ENCODE data around the gene PSMA2. TPM values are rescaled to one million over a fixed set of nuclear protein-coding genes. Genes with fewer than 3 reads are reported as not detected.

PSMA2 gene
- total RNA-seq (2014; rRNA removed; shearing (Covaris generic); ENCODE audit: low replicate concordance) = 172 and 187 TPM in 2 replicates

DNA sequence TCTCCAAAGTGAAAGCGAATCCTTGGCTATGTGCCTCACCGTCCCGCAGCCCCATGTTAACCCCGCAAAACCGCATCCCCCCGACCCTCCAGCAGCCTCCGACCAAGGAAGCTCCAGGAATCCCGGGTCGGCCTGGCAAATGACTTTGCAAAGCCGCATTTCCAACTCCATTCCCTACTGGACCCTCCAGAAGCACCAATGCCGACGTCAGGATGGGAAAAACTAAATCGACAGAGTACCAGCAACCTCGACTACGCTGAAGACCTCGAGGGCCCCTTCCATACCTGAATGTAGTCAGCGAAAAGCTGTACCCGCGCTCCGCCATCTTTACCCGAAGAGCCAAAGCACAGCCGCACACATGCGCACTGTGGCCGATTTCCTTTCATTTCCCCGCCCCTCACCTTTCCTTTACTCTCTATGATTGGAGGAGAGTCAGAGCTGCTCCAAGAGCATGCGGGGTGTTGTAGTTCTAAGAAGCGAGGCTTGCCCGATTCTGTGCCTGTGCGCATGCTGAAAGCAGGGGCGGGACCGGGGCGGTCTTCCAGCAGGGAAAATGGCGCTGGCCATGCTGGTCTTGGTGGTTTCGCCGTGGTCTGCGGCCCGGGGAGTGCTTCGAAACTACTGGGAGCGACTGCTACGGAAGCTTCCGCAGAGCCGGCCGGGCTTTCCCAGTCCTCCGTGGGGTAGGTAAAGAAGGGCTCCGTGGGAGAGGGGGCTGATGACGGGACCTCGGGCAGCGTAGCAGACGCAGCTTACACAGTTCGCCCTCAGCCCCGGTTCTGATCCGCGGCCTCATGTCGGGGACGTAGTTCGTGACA is at the start of gene PSMA2, which contains the start of gene MRPL32:
Gene PSMA2, minus strand, starts transcription at position 341 of the 818 bp plus-strand sequence. Its CDS starts 16 bp downstream, at position 325.
Gene MRPL32, plus strand, starts transcription at position 543 of the 818 bp plus-strand sequence. Its CDS starts 11 bp downstream, at position 554.
- in situ Hi-C loops (cut with HindIII; ENCODE audit: low pct_unique_long_range_greater_than_20kb, low sequenced_read_pairs) = no loop called here
- DNase-seq (ENCODE audit: low read depth) = peak; percentile 97

DNA sequence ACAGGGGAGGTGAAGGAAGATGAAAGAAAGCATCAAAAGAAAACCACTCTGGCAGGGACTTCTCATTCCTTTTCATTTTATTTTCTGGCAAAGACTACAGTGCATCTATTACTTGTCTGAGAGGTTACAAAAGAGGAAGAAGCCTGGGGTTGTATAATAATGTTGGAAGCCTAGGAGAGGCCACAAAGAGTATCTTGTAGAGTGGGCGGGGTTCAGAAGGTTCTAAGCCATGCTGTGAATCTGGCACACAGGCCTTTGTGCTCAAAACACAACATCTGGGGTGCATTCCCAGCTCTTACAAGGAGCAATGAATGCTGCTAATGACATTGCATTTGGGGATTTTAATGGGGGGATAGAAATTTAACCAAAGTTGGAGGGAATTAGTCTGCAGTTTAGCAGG is 49.6 kb upstream of the PSMA2 start:
- in situ Hi-C loops (cut with HindIII; ENCODE audit: low pct_unique_long_range_greater_than_20kb, low sequenced_read_pairs) = no loop called here

GRCh38 chr7:42980514-42980913 is 48.5 kb upstream of the PSMA2 start:
- in situ Hi-C loops (cut with HindIII; ENCODE audit: low pct_unique_long_range_greater_than_20kb, low sequenced_read_pairs) = no loop called here
- no peak for DNase-seq (ENCODE audit: low read depth)

More for the DNA sequence above, 49.6 kb upstream of the PSMA2 start:
- DNase-seq (ENCODE audit: low read depth) = no peak

- in situ Hi-C loops (cut with HindIII; ENCODE audit: low pct_unique_long_range_greater_than_20kb, low sequenced_read_pairs) = no loop called here
- no peak for DNase-seq (ENCODE audit: low read depth)
Measured at GRCh38 chr7:42980084-42980483, 48.1 kb upstream of the PSMA2 start.

DNA sequence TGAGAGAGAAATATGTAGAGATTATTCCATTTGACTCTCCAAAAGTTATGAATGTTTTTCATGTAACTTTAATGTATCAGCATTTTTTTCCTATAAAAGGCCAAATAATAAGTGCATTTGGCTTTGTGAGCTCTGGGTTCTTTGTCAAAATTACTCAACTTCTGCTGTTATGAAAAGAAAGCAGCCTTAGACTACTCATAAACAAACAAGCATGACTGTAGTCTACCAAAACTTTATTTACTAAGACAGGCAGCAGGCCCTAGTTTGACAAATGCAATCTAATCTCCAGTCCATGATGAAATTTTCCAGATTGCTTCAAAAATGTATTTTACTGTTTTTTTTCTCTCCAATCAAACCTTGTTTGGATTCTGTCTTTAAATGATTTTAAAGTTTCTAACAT is 46.5 kb upstream of the PSMA2 start:
- in situ Hi-C loops (cut with HindIII; ENCODE audit: low pct_unique_long_range_greater_than_20kb, low sequenced_read_pairs) = no loop called here
- DNase-seq (ENCODE audit: low read depth) = no peak

- DNase-seq (ENCODE audit: low read depth) = no peak
- in situ Hi-C loops (cut with HindIII; ENCODE audit: low pct_unique_long_range_greater_than_20kb, low sequenced_read_pairs) = no loop called here
Measured at GRCh38 chr7:42976371-42976770, 44.4 kb upstream of the PSMA2 start.

DNA sequence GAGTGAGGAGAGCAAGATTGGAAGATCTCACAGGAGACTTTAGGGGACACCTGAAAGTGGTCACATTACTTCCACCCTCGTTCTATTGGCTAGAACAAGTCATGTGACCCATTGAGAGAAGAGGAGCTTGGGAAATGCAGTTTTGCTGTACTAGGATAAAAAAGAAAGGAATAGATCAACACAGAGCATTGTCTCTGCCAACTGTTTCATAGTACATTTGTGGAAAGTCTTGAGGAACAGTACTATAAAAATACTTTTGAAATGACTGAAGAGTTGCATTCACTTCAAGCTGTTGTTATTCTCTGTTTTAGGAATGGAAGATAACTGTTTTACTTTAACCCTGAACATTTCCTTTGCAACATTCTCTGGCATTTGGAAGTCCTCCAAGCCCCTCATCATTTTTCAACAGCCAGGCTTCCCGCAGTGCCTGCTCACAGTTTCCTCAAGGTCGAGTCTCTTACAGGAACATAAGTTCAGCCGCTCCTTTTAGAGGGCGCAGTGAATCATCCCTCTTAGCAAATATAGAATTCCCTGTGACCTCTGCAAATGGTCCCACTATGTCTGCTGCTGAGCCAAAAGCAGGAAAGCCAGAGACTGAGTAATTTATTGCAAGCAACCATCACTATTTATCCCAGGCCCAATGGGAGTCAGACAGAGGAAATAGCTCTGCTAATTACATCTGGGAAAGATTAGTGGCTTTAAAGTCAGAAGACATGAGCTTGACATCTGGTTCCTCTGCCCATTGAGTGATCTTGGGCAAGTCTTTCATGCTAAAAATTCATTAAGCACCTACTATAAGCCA is 40.9 kb upstream of the PSMA2 start:
- in situ Hi-C loops (cut with HindIII; ENCODE audit: low pct_unique_long_range_greater_than_20kb, low sequenced_read_pairs) = no loop called here
- no peak for DNase-seq (ENCODE audit: low read depth)

DNA sequence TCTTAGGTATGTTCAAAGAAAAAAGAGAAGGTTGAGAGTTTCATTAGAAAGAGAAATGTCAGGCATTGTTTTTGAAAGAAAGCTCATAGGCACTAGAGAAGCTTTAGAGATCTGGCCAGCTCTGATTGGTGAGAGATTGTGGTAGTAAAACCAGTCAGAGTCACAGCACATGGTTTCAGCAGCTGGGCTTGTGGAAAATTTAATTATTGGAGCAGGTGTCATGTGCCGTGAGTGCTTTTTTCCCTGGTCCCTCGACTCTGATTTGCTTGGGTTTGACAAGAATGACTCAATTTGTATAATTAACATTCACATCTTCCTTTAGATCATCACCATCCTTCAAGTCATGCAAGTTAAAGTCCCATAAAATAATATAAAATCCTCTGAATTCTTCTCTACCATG is 35.4 kb upstream of the PSMA2 start:
- DNase-seq (ENCODE audit: low read depth) = no peak
- in situ Hi-C loops (cut with HindIII; ENCODE audit: low pct_unique_long_range_greater_than_20kb, low sequenced_read_pairs) = no loop called here

DNA sequence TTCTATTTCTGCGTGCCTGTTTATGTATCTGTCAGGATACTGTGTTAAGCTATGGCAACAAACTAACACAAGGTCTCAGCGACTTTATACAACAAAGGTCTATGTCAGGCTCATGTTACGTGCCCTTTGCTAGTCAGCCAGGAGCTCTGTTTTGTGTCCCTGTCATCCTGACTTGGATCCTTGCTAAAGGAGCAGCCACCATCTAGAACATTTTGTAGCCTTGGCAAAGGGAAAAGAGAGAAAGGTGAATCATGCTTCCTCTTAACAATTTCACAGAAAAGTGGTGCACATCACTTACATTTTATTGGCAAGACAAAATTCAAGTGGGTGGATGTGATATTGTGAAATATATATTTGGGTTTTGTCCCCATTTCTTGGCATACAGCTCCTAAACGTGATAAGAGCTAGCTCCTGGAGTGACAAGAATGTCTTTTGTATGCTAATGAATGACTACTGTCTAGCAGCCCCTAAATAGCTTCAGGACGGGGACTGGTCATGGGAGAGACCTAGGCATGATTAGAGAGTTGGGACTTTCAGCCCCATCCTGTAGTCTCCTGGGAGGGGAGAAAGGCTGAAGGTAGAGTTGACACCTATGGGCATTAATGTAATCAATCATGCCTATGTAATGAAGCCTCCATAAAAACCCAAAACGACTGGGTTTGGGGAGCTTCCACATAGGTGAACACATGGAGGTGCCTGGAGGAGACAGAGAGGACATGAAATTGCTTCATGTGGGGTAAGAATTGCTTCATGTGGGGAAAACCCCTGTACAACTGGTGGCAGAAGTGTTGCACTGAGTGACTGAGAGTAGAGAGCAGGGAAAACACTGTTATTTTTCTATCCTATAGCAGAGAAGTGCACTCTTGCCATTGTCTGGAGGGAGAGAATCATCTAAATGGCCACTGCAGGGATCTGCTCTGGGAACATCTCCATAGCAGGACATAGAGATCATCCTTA is 33.2 kb upstream of the PSMA2 start:
- in situ Hi-C loops (cut with HindIII; ENCODE audit: low pct_unique_long_range_greater_than_20kb, low sequenced_read_pairs) = no loop called here
- DNase-seq (ENCODE audit: low read depth) = no peak

GRCh38 chr7:42964293-42964692 is 32.3 kb upstream of the PSMA2 start:
- in situ Hi-C loops (cut with HindIII; ENCODE audit: low pct_unique_long_range_greater_than_20kb, low sequenced_read_pairs) = no loop called here
- no peak for DNase-seq (ENCODE audit: low read depth)

DNA sequence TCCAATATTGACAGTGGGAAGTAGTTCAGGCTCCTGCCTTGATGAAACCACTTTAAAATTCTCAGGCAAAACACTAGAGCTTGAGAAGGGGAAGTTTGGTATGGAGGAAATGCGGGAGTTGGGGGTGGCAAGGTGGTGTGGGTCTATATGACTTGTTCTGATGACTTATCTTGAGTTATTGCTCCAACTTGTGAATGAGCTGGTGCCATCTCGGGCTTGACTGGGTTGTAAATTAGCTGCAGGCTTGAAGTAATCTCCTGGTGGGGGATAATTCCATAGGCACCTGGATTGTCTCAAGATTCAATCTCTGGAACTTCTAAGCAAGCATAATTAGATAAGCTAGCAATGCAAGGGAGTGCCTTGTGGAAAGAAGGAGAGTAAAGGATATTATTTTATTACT is 29.2 kb upstream of the PSMA2 start:
- in situ Hi-C loops (cut with HindIII; ENCODE audit: low pct_unique_long_range_greater_than_20kb, low sequenced_read_pairs) = no loop called here
- DNase-seq (ENCODE audit: low read depth) = no peak

- in situ Hi-C loops (cut with HindIII; ENCODE audit: low pct_unique_long_range_greater_than_20kb, low sequenced_read_pairs) = no loop called here
Measured at GRCh38 chr7:42960762-42961161, 28.8 kb upstream of the PSMA2 start.

GRCh38 chr7:42959549-42959948 is 27.6 kb upstream of the PSMA2 start:
- in situ Hi-C loops (cut with HindIII; ENCODE audit: low pct_unique_long_range_greater_than_20kb, low sequenced_read_pairs) = no loop called here
- no peak for DNase-seq (ENCODE audit: low read depth)

More at GRCh38 chr7:42960762-42961161, 28.8 kb upstream of the PSMA2 start:
- no peak for DNase-seq (ENCODE audit: low read depth)

GRCh38 chr7:42956062-42956461 is 24.1 kb upstream of the PSMA2 start:
- in situ Hi-C loops (cut with HindIII; ENCODE audit: low pct_unique_long_range_greater_than_20kb, low sequenced_read_pairs) = no loop called here
- no peak for DNase-seq (ENCODE audit: low read depth)

- in situ Hi-C loops (cut with HindIII; ENCODE audit: low pct_unique_long_range_greater_than_20kb, low sequenced_read_pairs) = no loop called here
- no peak for DNase-seq (ENCODE audit: low read depth)
Measured at GRCh38 chr7:42953994-42954393, 22.0 kb upstream of the PSMA2 start.

DNA sequence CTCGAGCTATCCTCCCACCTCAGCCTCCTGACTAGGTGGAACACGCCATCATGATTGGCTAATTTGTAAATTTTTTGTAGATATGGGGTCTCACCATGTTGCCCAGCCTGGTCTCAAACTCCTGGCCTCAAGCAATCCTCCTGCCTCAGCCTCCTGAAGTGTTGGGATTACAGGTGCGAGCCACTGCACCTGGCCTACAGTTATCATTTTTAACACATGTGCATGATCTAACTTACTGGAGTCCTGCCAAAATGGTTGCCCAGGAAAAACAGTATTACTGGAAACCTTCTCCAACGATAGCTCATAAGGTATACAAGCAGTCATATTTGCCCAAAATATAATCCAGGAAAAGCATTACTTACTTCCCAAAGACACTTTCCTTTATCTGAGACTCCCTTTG is 20.4 kb upstream of the PSMA2 start:
- in situ Hi-C loops (cut with HindIII; ENCODE audit: low pct_unique_long_range_greater_than_20kb, low sequenced_read_pairs) = no loop called here
- no peak for DNase-seq (ENCODE audit: low read depth)

- in situ Hi-C loops (cut with HindIII; ENCODE audit: low pct_unique_long_range_greater_than_20kb, low sequenced_read_pairs) = no loop called here
- DNase-seq (ENCODE audit: low read depth) = no peak
Measured at GRCh38 chr7:42950417-42950816, 18.4 kb upstream of the PSMA2 start.

GRCh38 chr7:42947521-42947920 is 15.5 kb upstream of the PSMA2 start:
- DNase-seq (ENCODE audit: low read depth) = no peak
- in situ Hi-C loops (cut with HindIII; ENCODE audit: low pct_unique_long_range_greater_than_20kb, low sequenced_read_pairs) = no loop called here

Measured in Caki2 (cell line).